Spinal cord (tissue), 10 donors: ENCODE data around the gene CNNM4. TPM values are rescaled to one million over a fixed set of nuclear protein-coding genes. Genes with fewer than 3 reads are reported as not detected.

Source experiments
- DNase-seq, 6 donors: peaks; one replicate each; pipeline versions ENCODE4 v3.0.0 to v3.0.0-alpha.2; 2013 to 2015; ENCODE audit warnings: low spot score in 6 of 6, low read depth in 4 of 6
- H3K27ac ChIP-seq: one replicate; pipeline ENCODE4 v1.5.1; 2013; ENCODE audit warnings: low read depth, low read length, control low read depth
- H3K27me3 ChIP-seq: one replicate; pipeline ENCODE4 v1.6.1; 2013; ENCODE audit warnings: low read length; ENCODE audit not compliant: control insufficient read depth, insufficient read depth
- H3K36me3 ChIP-seq: one replicate; pipeline ENCODE4 v1.6.1; 2013; ENCODE audit warnings: low read length; ENCODE audit not compliant: control insufficient read depth, insufficient read depth
- H3K4me1 ChIP-seq: one replicate; pipeline ENCODE4 v1.6.1; 2013; ENCODE audit warnings: low read length; ENCODE audit not compliant: control insufficient read depth, insufficient read depth
- H3K4me3 ChIP-seq: one replicate; pipeline ENCODE4 v1.5.1; 2013; ENCODE audit warnings: low read depth, low read length, control low read depth
- H3K9me3 ChIP-seq: one replicate; pipeline ENCODE4 v1.6.1; 2013; ENCODE audit warnings: low read length; ENCODE audit not compliant: control insufficient read depth, insufficient read depth
- WGBS: methylation state at CpG from one replicate; pipeline ENCODE4 v1.1.5; 2013; ENCODE audit warnings: missing lambda C conversion rate; ENCODE audit not compliant: insufficient coverage; 5-methylcytosine and 5-hydroxymethylcytosine counted together
- polyA plus RNA-seq, 2 donors: library from polyadenylated mRNA; unstranded; fragments of 120-200 nt; gene quantifications; one replicate each; pipeline ENCODE4 v1.2.1, GENCODE V29; 2013; ENCODE audit not compliant: insufficient read length in 2 of 2
- total RNA-seq, 2 donors: library from RNA; depleted of rRNA in 1 of 2; stranded (reverse); fragments of 120-200 nt in 1 of 2; fragments of >200 nt in 1 of 2; gene quantifications; one replicate each; pipeline versions ENCODE4 v1.2.3 to v1.2.4, GENCODE V29; 2013 to 2014
- donor health status: healthy.

The CNNM4 gene
- total and polyA plus RNA-seq, 4 donors, result 5.1 to 12.6 (median 7.4) TPM

- H3K36me3 ChIP-seq, result peaks cover 26% of the 10 kb centered on the region
- H3K9me3 ChIP-seq, result no peaks in the 10 kb centered on the region
- peak overlapping the region; percentile 47 for H3K4me3 ChIP-seq
- 80% methylated on average over 5 of the region's 8 CpGs for WGBS
- no peaks in the 10 kb centered on the region for H3K27me3 ChIP-seq
- H3K27ac ChIP-seq, result no peak overlapping the region
- DNase-seq, result no peak
- H3K4me1 ChIP-seq, result peaks cover 48% of the 10 kb centered on the region
These were observed 57.2 kb downstream of the CNNM4 start for GRCh38 chr2:96817882-96818281.

- WGBS, result 73% methylated on average over 10 of the region's 10 CpGs
- H3K27me3 ChIP-seq, result no peaks in the 10 kb centered on the region
- peaks cover 51% of the 10 kb centered on the region for H3K4me1 ChIP-seq
- DNase-seq, result no peak
- peaks cover 35% of the 10 kb centered on the region for H3K36me3 ChIP-seq
- H3K4me3 ChIP-seq, result no peak overlapping the region
- H3K27ac ChIP-seq, result no peak overlapping the region
- no peaks in the 10 kb centered on the region for H3K9me3 ChIP-seq
These were observed 58.6 kb downstream of the CNNM4 start for GRCh38 chr2:96819128-96819875.

GRCh38 chr2:96819876-96820511 lies 59.3 kb downstream of the CNNM4 start:
- no peaks in the 10 kb centered on the region for H3K27me3 ChIP-seq
- WGBS, result 79% methylated on average over 11 of the region's 12 CpGs
- no peak overlapping the region for H3K4me3 ChIP-seq
- peaks cover 42% of the 10 kb centered on the region for H3K36me3 ChIP-seq
- no peak overlapping the region for H3K27ac ChIP-seq
- H3K4me1 ChIP-seq, result peaks cover 51% of the 10 kb centered on the region
- no peaks in the 10 kb centered on the region for H3K9me3 ChIP-seq
- no peak for DNase-seq

GRCh38 chr2:96821113-96821675 lies 60.5 kb downstream of the CNNM4 start:
- Histone ChIP-seq H3K9me3 (no peaks in the 10 kb centered on the region), H3K36me3 (peaks cover 54% of the 10 kb centered on the region), H3K27me3 (no peaks in the 10 kb centered on the region), H3K4me1 (peaks cover 47% of the 10 kb centered on the region), H3K27ac (no peak overlapping the region), H3K4me3 (no peak overlapping the region)
- DNase-seq, result no peak
- WGBS, result 20% methylated on average over 3 of the region's 11 CpGs

GRCh38 chr2:96822786-96823185 lies 62.1 kb downstream of the CNNM4 start:
- H3K27ac ChIP-seq, result no peak overlapping the region
- no peak for DNase-seq
- H3K9me3 ChIP-seq, result no peaks in the 10 kb centered on the region
- H3K27me3 ChIP-seq, result no peaks in the 10 kb centered on the region
- H3K4me1 ChIP-seq, result peaks cover 39% of the 10 kb centered on the region
- H3K4me3 ChIP-seq, result no peak overlapping the region
- WGBS, result 84% methylated on average over 4 of the region's 4 CpGs
- H3K36me3 ChIP-seq, result peaks cover 69% of the 10 kb centered on the region

- no peak overlapping the region for H3K27ac ChIP-seq
- H3K9me3 ChIP-seq, result no peaks in the 10 kb centered on the region
These were observed 62.5 kb downstream of the CNNM4 start for GRCh38 chr2:96823198-96823597.

GRCh38 chr2:96824079-96824870 lies 63.6 kb downstream of the CNNM4 start:
- no peaks in the 10 kb centered on the region for H3K9me3 ChIP-seq
- H3K27me3 ChIP-seq, result no peaks in the 10 kb centered on the region
- H3K27ac ChIP-seq, result no peak overlapping the region
- WGBS, result 61% methylated on average over 4 of the region's 6 CpGs
- H3K36me3 ChIP-seq, result peaks cover 76% of the 10 kb centered on the region
- DNase-seq, result no peak
- H3K4me1 ChIP-seq, result peaks cover 24% of the 10 kb centered on the region
- H3K4me3 ChIP-seq, result no peak overlapping the region

More at GRCh38 chr2:96823198-96823597, 62.5 kb downstream of the CNNM4 start:
- peaks cover 73% of the 10 kb centered on the region for H3K36me3 ChIP-seq
- no peak for DNase-seq
- 97% methylated on average over 11 of the region's 11 CpGs for WGBS
- no peaks in the 10 kb centered on the region for H3K27me3 ChIP-seq
- H3K4me1 ChIP-seq, result peaks cover 35% of the 10 kb centered on the region
- H3K4me3 ChIP-seq, result no peak overlapping the region

- Histone ChIP-seq H3K4me3 (no peak overlapping the region), H3K27me3 (no peaks in the 10 kb centered on the region), H3K4me1 (peaks cover 17% of the 10 kb centered on the region), H3K36me3 (peaks cover 78% of the 10 kb centered on the region), H3K27ac (no peak overlapping the region), H3K9me3 (no peaks in the 10 kb centered on the region)
- DNase-seq, result no peak
- 93% methylated on average over 14 of the region's 14 CpGs for WGBS
These were observed 64.4 kb downstream of the CNNM4 start for GRCh38 chr2:96825057-96825456.

GRCh38 chr2:96826546-96827278 lies 66.0 kb downstream of the CNNM4 start:
- H3K27me3 ChIP-seq, result no peaks in the 10 kb centered on the region

More at GRCh38 chr2:96826546-96827278, 66.0 kb downstream of the CNNM4 start:
- Histone ChIP-seq H3K4me3 (no peak overlapping the region), H3K27ac (no peak overlapping the region), H3K4me1 (peaks cover 7% of the 10 kb centered on the region), H3K36me3 (peaks cover 81% of the 10 kb centered on the region), H3K9me3 (no peaks in the 10 kb centered on the region)
- WGBS, result 92% methylated on average over 20 of the region's 22 CpGs
- no peak for DNase-seq
